Activated T-cell treated with anti-CD3 and anti-CD28 coated beads for 4 hours (primary cell): ENCODE measurements around the gene AXIN1.
"Not testable (repeated sequence)": the region's sequence is repeated elsewhere in the genome, so short reads cannot be mapped to it uniquely, and the experiment has no call there.

ENCODE experiments used
- DNase-seq: peaks from one replicate; pipeline ENCODE4 v3.0.0-alpha.2; 2020

AXIN1 gene

DNA sequence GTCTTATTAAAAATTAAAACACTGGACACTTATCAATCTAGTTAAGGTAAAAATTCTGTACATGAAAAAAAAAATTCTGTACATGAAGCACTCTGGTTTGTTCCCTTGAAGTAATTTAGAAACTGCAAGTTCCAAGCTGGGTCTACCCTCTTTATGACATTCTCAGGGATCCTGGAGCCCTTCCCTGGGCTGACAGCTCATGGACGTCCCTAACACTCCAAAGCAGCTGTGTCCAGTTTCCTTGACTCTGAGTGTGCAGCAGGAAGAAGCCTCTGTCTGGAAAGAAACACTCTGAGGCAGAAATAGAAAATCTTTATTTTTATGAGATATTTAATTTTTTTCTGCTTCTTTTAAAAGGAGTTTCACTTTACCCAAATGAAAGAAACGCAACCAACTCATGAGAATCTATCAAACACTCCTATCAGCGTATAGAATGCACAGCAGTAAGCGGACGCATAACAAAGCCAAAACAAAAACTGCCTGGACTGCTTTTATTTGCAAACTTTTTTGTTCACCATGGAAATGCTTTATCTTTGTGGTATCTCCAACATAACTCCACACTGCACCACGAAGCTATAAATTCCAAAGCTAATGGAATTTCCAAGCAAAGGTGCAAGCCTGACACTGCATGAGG lies 21.2 kb downstream of the AXIN1 start:
- DNase-seq = not testable (repeated sequence)

DNA sequence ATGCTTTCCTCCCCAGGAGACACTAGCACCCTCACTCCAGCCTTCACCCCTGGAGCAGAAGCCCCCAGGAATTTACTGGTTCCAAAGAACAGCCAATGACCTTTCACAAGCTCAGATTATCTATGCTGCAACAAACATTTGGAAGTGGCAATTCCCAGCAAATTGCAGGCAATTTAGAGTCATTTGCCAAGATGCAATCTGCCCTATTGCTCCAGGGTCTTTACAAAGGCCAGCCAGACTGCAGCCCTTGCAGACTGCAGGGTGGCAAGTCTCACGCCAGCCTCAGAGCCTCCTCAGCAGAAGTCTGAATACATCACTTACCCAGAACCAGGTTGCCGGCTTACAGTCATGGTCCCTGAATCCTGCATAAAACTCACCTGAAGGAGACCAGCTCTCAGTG lies 21.8 kb downstream of the AXIN1 start:
- DNase-seq = no peak

DNA sequence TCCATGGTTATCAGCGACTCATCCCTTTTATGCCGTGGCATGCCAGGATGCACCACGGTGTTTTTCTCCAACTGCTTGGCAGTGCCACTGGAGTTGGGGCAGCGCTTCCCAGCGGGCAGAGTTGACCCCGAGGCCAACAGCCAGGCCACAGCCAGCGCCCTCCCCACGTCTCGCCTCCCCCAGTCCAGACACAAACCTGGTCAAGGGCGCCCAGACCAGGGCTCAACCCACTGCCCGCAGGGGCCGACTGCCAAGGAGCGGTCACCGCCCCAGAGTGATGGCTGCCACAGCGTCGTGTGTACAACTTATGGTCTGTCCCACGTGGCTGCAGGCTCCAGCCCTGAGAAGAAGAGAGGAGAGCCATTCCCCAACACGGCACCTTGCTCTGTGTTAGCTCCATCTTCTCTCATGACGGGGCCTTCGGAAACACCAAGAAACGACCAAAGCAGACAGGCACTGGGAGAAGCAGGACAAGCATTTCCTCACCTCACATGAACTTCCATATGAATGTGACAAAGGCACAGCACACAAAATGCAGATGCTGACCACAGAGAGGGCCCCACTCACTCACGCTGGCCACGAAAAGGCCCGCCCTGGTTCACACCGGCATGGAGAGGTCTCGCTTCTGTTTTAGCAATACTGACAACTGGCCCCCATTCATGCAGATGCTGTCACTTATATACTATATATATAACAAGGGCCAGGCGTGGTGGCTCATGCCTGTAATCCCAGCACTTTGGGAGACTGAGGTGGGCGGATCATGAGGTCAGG lies 27.0 kb downstream of the AXIN1 start:
- no peak for DNase-seq

DNA sequence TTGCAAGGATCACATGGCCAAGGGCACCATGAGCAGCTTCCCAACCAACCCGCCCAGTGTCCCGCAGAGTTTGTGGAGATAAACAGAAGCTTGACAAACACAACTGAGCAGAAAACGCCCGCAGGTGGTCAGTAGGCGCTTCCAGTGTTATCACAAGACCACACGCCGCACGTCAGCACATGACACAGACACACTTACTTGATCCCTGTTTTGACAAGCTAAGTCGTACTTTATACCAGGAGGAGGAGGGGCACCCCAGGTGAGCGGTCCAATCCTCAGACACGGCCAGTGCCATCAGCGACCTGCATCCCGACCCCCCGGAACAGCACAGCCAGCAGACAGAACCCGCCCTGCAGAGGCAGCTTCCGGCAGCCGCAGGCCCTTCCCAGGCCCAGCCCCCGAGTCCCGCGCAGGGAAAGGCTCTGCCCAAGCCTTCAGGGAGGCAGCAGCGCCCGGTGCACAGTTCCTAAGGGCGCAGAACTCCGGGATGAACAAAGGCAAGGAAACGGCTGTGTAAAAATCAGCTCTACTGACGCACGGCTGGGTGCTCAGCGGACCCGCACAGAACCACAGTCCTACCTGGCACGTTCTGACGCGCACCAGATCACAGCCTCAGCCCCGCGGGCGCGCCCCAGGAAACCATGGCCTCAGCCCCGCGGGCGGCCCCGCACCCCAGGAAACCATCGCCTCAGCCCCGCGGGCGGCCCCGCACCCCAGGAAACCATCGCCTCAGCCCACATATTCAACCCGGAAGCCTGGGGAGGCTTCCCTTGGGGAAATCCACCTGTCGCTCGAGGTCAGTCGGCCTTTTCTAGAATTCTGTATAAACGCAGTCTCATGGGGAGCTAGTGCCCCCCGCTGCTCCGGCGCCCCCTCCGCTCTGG lies 27.8 kb downstream of the AXIN1 start:
- peak; percentile 29 for DNase-seq

DNA sequence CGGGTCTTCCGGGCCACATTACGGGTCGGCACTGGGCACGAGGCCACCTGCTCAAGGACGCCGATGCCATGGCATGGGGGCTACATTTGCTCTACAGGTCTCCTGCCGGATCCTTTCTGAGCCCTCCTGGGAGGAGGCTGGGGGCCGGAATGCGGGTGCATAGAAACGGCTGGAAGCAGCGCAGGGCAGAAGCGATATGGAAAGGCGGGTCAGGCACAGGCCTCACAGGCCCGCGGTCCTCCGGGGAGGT lies 28.4 kb downstream of the AXIN1 start:
- no peak for DNase-seq

DNA sequence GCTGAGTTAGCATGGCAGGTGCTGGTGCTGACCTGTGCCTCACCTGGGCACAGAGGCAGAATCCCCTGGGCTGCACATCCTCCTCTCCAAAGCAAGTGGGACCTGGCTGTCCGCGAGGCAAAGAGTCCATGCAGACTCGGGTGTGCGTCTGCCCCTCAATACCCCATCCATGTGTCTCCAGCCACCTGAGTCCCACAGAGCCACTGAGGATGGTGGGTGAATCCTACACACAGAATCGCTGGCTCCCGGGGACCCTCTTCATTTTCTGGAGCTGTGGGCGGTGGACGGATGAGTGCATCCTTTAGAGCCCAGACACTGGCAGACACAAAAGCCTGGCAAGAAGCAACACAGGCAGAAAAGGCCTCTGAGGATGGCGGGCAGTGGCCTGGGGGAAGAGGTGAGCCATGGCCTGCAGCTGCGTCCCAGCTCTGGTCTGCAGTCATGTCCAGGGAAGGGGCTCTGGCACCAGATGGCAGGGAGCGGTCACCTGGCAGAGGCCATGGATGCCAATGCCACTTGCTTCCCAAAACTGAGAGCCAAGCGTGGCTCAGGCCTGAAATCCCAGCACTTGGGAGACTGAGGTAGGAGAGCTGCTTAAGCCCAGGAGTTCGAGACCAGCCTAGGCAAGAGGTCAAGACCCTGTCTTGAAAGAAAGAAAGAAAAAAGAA lies 29.9 kb downstream of the AXIN1 start:
- no peak for DNase-seq

DNA sequence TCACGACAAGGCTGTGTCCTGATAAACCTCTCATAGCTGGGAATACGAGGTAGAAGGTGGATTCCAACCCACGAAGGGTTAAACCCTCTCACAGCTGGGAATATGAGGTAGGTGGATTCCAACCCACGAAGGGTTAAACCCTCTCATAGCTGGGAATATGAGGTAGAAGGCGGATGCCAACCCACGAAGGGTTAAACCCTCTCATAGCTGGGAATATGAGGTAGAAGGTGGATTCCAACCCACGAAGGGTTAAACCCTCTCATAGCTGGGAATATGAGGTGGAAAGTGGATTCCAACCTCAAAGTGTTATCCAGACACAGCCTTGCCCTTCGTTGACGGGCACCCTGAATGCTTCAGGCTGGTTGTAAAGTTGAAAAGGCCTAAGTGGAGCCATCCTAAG lies 31.0 kb downstream of the AXIN1 start:
- no peak for DNase-seq

DNA sequence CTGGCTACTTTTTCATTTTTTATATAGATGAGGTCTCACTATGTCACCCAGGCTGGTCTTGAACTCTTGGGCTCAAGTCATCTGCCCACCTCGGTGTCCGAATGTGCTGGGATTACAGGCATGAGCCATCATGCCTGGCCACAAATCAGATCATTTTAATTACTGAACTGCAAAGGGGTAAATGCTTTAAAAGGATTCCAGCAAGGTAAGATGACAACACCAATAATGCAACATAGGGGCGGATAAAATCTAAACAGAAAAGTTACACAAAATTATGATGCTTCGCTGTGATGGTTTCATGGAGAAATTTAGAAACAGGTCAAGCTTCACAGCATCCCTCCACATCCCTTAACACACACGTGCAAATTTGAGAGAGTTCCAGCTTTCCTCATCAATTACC lies 32.3 kb downstream of the AXIN1 start:
- DNase-seq = no peak

DNA sequence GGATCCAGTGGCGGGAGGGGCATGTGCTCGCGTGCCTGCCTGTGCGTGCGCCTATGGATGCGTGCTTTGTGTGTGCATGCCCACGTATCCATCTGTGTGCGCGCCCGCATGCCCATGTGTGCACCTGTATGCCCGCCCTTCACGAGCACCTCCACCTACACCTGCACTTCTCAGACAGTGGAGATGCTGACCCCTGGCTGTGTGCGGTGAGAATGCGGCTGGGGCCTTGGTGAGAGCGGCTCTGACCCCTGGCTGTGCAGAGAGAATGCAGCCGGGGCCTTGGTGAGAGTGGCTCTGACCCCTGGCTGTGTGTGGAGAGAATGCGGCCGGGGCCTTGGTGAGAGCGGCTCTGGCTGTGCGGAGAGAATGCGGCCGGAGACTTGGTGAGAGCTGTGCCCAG lies 33.9 kb downstream of the AXIN1 start:
- no peak for DNase-seq

DNA sequence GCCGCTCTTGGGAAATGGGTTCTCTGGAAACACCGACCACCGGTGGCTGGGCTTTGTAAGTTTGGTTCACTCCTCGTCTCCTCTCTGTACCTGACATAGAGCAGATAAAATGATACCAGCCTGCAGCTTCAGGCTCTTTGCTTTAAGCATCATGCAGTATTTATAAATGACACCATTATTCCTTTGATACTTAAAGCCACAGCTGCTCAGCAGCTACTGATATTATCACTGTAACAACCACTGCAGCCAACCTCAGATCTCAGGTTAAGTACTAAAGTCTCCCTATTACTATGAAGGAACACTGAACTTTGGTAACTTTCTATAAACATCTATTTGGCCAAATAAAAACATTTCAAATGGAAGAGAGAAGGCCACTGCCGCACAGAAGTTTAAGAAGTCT lies 34.9 kb downstream of the AXIN1 start:
- DNase-seq = no peak

DNA sequence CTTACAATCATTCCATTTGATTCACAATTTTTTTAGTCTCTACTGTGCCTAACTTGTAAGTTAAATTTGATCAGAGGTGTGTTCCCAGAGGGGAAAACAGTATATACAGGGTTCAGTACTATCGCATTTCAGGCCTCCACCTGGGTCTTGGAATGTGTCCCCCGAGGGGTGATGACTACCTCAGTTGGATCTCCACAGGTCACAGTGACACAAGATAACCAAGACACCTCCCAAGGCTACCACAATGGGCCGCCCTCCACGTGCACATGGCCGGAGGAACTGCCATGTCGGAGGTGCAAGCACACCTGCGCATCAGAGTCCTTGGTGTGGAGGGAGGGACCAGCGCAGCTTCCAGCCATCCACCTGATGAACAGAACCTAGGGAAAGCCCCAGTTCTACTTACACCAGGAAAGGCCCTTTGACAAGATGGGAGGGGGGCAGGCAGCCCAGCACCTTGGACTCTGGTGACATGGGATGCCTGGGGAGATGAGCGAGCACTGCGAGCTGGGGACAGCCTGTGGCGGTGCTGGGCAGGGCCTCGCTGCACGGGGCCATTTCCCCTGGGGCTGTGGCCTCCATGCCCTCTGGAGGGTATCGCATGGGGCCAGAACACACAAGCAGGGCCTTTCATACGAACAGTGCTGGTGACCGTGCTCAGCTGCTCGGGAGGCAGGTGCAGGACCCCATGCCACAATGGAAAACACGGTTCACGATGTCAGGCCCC lies 35.6 kb downstream of the AXIN1 start:
- no peak for DNase-seq

DNA sequence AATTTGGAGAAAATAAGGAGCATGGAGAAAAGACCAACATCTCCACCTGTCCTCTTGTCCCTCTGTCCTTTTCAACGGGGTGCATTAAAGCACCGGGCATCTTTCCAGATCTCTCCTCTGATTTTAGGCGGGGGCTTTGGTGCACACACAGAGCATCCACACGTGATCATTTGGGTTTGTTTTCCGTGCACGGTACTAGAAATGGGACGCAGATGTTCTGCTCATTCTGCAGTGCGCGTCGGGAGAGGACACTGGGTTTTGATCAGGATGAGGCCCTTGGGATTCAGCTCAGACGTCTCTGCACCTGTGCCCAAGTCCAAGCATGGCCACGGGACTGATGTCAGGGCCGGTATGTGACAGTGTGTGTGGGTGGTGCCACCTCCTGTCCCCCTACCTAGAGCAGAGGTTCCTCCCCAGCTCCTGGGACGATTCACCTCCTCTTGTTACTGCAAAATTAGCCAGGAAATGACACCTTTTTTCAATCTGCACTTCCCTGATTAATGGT lies 37.7 kb downstream of the AXIN1 start:
- no peak for DNase-seq

DNA sequence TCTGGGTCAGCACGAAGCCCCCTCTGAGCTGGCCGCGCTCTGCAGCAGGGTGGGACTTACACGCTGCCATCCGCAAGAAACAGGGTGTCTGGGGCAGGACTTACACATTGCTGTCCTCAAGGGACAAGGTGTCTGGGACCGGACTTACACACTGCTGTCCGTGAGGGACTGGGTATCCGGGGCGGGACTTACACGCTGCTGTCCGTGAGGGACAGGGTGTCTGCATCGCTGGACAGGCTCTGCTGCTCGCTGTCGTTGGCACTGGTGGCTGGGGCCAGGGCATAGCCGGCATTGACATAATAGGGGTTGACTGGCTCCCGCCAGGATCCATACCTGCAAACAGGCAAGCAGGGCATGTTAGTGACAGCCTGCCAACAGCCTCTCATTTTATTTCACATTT lies 38.2 kb downstream of the AXIN1 start:
- DNase-seq = no peak

DNA sequence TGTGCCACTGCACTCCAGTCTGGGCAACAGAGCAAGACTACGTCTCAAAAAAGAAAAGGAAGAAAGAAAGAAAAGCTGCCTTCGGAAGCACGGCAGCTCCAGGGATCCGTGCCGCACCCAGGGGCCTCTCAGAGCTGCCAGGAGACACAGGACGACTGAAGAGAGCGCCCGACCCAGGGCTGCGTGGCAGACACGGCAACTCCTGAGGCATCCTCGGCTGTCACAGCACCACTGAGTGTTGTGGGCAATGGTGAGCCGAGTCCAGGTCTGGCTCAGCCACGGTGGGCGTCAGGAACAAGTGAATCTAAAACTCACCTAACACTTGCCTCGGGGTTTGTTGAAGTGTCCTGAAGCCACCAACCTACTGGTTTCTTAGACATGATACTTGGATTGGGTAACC lies 40.8 kb downstream of the AXIN1 start:
- no peak for DNase-seq

DNA sequence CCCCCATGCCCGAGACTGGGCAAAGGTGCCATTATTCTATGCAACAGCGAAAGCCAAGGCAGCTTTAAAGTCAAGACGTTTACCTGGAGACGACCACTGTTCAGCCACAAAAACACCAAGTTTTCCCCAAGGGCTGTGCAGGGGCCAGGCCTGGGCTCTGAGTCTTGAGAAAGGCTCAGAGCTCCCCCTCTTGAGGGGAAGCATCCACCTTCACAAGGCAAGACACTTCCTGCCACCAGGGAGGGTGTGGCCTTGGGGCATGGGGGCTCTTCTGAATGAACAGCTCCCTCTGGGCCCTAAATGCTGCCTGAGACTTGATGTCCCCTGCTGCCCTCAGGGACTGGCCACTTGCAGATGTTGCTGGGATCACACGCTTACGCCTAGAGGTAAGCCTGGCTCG lies 43.0 kb downstream of the AXIN1 start:
- no peak for DNase-seq

DNA sequence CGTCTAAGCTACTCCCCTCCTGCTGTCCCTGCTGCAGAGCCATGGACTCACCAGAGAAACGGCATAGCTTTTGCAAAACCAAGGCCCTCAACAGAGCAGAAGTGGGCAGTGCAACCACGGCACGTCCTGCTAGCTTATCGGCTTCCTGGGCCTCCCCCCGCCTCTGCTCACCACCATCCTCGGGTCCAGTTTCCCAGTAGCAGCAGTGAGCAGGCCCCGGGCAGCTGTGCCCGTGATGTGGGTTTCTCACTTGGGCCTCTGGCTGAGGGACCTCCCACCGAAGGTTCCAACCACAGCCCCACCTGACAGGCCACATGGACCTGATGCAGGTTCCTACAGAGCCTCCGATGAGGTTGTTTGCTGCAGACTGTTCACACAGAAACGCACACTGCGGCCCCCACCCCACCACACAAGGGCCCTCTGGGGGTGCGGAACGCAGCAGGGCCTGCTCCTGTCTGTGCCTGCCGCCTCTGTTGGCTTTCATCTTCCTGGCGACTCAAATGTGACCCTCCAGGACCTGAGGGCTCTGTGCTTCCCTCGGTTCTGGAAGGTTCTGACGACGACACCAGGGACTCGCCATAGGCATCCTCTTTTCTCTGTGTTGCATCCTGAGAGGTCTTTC lies 44.7 kb downstream of the AXIN1 start:
- DNase-seq = no peak

DNA sequence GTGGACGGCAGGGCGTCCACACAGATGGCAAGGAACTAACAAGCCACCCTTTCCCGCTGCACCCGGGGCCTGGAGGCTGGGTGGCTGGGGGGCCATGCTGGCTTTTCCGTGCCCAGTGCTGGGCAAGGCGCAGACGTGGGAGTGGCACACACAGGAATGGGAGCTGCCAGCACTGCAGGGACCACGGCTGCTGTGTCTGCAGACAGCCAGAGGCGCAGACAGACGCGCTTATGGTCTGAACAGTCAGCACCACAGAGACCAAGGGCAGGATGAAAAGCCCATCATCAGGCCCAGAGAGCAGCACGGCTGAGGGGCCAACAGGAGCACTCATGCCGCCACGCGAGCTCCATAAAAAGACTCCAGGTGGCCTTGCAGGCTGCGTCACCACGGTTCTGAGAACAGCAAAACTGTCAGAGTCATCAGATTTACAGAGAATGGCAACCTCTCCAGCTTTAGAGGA lies 45.6 kb downstream of the AXIN1 start:
- no peak for DNase-seq

DNA sequence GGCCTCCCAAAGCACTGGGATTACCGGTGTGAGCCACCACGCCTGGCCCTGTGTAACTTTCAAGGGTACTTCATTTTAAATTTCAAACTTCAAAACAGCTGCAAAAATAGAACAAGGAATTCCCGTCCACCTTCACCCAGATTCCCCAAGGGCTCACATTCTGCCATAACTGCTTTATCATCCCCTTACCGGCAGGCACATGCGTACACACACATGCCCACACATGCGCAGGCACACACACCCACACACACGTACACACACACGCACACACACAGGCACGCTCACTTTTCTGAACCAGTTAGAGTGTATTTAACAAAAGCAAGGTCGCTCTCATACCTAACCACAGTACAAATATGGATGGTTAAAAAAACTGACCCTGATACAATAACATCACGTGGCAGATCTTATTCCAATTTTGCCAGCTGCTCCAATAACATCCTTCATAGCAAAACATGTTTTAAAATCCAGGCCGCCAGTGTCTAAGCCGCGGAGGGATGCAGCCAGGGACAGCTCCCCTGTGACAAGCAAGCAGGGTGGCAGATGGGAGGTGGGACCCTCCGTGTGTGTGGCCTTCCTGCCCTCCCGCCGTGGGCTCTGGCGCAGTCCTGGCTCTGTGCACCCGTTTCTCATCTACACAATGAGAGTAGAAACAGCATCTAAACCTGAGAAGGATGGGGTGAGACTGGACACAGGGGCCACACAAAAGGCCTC lies 46.5 kb downstream of the AXIN1 start:
- no peak for DNase-seq

DNA sequence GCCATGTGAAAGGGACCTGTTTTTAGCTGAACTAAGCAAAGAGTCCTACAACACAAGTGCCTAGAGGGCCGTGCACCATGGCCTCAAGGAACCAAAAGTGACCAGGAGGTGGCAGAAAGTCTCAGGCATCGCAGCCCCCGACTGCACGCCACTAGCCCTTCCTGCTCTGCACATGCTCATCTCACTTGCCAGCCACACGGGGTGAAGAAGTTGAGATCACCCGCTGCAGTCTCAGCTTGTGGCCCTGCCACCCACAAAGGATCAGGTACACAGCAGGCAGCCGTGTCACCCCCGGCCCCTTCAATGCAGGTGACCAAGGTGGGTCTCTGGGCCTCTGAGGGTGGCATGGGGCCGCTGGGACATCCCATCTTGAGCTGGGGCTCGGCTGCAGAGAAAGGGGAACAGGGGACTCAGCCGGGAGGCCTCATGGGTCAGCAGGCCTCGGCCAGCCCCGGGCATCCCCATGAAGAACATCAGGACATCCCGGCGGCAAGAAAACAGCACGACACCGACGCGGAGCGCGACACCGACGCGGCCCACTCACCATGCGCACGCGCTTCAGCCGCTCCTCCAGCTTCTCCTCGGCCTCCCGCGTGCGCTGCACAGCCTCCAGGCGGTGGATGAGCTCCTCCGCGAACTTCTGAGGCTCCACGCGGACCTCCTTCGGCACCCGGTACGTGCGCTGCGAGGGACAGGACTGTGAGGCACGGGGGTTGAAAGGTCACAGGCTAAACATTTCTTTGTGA lies 48.6 kb downstream of the AXIN1 start:
- no peak for DNase-seq

DNA sequence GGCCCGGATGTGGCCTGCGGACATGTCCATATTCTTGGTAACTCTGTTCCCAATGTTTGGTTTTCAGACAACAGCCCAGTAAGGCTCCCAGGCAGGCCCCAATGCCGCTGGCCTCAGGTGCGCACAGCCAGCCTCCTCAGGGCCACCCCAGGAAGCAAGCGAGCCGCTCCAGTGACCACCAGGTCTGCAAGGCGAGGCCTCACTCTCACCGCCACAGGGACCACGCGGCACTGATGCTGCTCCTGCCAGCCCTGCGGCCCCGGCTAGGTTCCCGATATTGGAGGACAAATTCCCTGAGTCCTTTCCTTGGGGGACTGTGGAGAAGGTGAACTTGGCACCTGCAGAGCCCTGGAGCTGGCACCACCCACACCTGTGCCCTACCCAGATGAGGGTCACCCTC lies 50.6 kb downstream of the AXIN1 start:
- no peak for DNase-seq

DNA sequence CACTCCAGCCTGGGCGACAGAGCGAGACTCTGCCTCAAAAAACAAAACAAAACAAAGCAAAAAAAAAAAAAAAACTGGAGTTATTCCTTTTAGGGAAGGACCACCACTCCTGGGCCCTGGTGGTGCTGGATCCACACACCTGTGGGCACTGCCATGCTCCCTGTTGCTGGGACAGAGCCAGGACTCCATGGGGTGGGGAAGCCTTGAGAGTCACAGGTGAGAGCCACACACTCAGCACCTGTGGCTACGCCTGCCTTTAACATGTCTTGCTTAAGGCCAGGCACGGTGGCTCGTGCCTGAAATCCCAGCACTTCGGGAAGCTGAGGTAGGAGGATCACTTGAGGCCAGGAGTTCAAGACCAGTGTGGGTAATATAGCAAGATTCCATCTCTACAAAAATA lies 51.3 kb downstream of the AXIN1 start:
- no peak for DNase-seq
